ENCODE results near the gene DCAF16.

DNA sequence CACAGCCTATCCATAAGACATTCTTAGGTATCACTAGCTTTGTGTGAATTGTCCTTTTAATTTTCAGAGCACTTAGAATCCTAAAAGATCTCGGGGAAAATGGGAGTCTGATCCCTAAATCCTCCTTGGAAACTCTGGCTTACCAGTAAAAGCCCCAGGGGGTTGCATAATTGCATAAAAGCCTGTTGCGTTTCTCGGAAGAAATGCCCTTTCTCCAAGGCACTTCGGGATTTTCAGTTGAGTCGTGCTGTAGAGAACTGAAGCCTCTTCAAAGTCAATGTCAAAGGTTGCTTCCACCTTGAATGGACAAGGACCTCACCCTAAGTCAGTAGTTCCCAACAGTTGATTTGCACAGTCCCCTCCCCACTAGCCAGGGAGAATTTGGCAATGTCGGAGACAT lies 49.9 kb downstream of the DCAF16 start:
- TF ChIP-seq, protein P1, sequence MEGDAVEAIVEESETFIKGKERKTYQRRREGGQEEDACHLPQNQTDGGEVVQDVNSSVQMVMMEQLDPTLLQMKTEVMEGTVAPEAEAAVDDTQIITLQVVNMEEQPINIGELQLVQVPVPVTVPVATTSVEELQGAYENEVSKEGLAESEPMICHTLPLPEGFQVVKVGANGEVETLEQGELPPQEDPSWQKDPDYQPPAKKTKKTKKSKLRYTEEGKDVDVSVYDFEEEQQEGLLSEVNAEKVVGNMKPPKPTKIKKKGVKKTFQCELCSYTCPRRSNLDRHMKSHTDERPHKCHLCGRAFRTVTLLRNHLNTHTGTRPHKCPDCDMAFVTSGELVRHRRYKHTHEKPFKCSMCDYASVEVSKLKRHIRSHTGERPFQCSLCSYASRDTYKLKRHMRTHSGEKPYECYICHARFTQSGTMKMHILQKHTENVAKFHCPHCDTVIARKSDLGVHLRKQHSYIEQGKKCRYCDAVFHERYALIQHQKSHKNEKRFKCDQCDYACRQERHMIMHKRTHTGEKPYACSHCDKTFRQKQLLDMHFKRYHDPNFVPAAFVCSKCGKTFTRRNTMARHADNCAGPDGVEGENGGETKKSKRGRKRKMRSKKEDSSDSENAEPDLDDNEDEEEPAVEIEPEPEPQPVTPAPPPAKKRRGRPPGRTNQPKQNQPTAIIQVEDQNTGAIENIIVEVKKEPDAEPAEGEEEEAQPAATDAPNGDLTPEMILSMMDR (IDR thresholded peaks at IDR 0.05) = no peak
- TF ChIP-seq POLR2A (IDR thresholded peaks at IDR 0.05) = no peak
